IMR-90 (cell line): ENCODE data around the gene CCDC40. TPM values are rescaled to one million over a fixed set of nuclear protein-coding genes. Genes with fewer than 3 reads are reported as not detected.

ENCODE experiments used
- ATAC-seq: fragments of 200-7000 bp; cut with Tn5 transposase; 2 replicates; pipeline ENCODE4 v1.9.1; 2020; ENCODE audit warnings: low read depth, mild to moderate bottlenecking, moderate library complexity
- Bru-seq: library from RNA; stranded (reverse); fragments of 400-500 nt; gene quantifications from one replicate; lab custom pipeline; 2021; lab: Mats Ljungman, UMichigan
- BruChase-seq, 2 experiments: library from RNA; stranded (reverse); fragments of 400-500 nt; gene quantifications; one replicate each; lab custom pipeline; 2021; lab: Mats Ljungman, UMichigan
- BruUV-seq: library from RNA; stranded (reverse); fragments of 400-500 nt; replicated peaks from 2 replicates; lab custom pipeline; 2021; lab: Mats Ljungman, UMichigan
- CTCF ChIA-PET: fragments of 300-600 bp; formaldehyde crosslinking; extraction: SDS; loops from one replicate; lab custom pipeline; 2021; ENCODE audit warnings: antibody characterized with exemption; lab: Yijun Ruan, JAX
- POLR2A ChIA-PET: fragments of 300-600 bp; sonication (Branson Sonifier 250); formaldehyde crosslinking; loops from one replicate; lab custom pipeline; 2022; ENCODE audit warnings: antibody characterized with exemption; ENCODE audit not compliant: unreplicated experiment; lab: Charles Lee
- DNase-seq: peaks from one replicate; pipeline ENCODE4 v3.0.0; 2013
- H2AFZ ChIP-seq: replicated peaks from 2 replicates; pipeline ENCODE3; 2013; ENCODE audit warnings: low read length, mild to moderate bottlenecking; ENCODE audit not compliant: poor library complexity
- H2AK5ac ChIP-seq: 2 replicates; pipeline ENCODE4 v1.6.1; 2013; ENCODE audit warnings: low read depth, low read length, inconsistent platforms
- H2AK9ac ChIP-seq: replicated peaks from 2 replicates; pipeline ENCODE3; 2013; ENCODE audit warnings: mild to moderate bottlenecking, low read depth, low read length, moderate library complexity; ENCODE audit not compliant: poor library complexity
- H2BK120ac ChIP-seq: 2 replicates; pipeline ENCODE4 v1.6.1; 2013; ENCODE audit warnings: low read depth, low read length, inconsistent platforms
- H2BK15ac ChIP-seq: 3 replicates; pipeline ENCODE4 v1.6.1; 2013; ENCODE audit warnings: low read depth, low read length, inconsistent platforms
- H2BK20ac ChIP-seq: 2 replicates; pipeline ENCODE4 v1.6.1; 2013; ENCODE audit warnings: low read depth, mild to moderate bottlenecking, inconsistent platforms, low read length, moderate library complexity
- H2BK5ac ChIP-seq: 2 replicates; pipeline ENCODE4 v1.6.1; 2013; ENCODE audit warnings: mild to moderate bottlenecking, low read depth, low read length, inconsistent platforms; ENCODE audit not compliant: poor library complexity, severe bottlenecking
- H3K14ac ChIP-seq: replicated peaks from 2 replicates; pipeline ENCODE4 v1.6.1; 2013; ENCODE audit warnings: low read depth, low read length, inconsistent platforms
- H3K18ac ChIP-seq: 2 replicates; pipeline ENCODE4 v1.6.1; 2013; ENCODE audit warnings: low read depth, low read length, control low read depth
- H3K23ac ChIP-seq: 2 replicates; pipeline ENCODE4 v1.6.1; 2013; ENCODE audit warnings: low read depth, low read length, inconsistent platforms
- H3K27ac ChIP-seq: 2 replicates; pipeline ENCODE4 v1.5.1; 2013; ENCODE audit warnings: mild to moderate bottlenecking, control low read depth, low read length; ENCODE audit not compliant: insufficient read depth
- H3K27me3 ChIP-seq: 2 replicates; pipeline ENCODE4 v1.6.1; 2013; ENCODE audit warnings: low read length; ENCODE audit not compliant: control insufficient read depth, insufficient read depth
- H3K36me3 ChIP-seq: 2 replicates; pipeline ENCODE4 v1.6.1; 2013; ENCODE audit warnings: low read length, mixed read lengths; ENCODE audit not compliant: control insufficient read depth, insufficient read depth
- H3K4ac ChIP-seq: 2 replicates; pipeline ENCODE4 v1.6.1; 2013; ENCODE audit warnings: low read depth, low read length, inconsistent platforms
- H3K4me1 ChIP-seq: 2 replicates; pipeline ENCODE4 v1.6.1; 2013; ENCODE audit warnings: low read length, mixed read lengths; ENCODE audit not compliant: control insufficient read depth, insufficient read depth
- H3K4me2 ChIP-seq: 2 replicates; pipeline ENCODE4 v1.6.1; 2013; ENCODE audit warnings: low read depth, mild to moderate bottlenecking, control low read depth, low read length, moderate library complexity
- H3K4me3 ChIP-seq: 2 replicates; pipeline ENCODE4 v1.5.1; 2013; ENCODE audit warnings: low read depth, mild to moderate bottlenecking, control low read depth, low read length, moderate library complexity; ENCODE audit not compliant: insufficient read depth
- H3K56ac ChIP-seq: 2 replicates; pipeline ENCODE4 v1.6.1; 2013; ENCODE audit warnings: low read length, inconsistent platforms; ENCODE audit not compliant: insufficient read depth; ENCODE audit errors: extremely low read depth
- H3K79me1 ChIP-seq, 2 experiments: 2 replicates each; pipeline ENCODE4 v1.6.1; 2013; ENCODE audit warnings: low read length in 2 of 2, inconsistent platforms in 1 of 2, low read depth in 1 of 2
- H3K9ac ChIP-seq: 2 replicates; pipeline ENCODE4 v1.6.1; 2013; ENCODE audit warnings: low read depth, low read length, control low read depth
- H3K9me1 ChIP-seq: 2 replicates; pipeline ENCODE4 v1.6.1; 2013; ENCODE audit warnings: low read length, inconsistent platforms; ENCODE audit not compliant: insufficient read depth
- H3K9me3 ChIP-seq: 2 replicates; pipeline ENCODE4 v1.6.1; 2013; ENCODE audit warnings: low read length; ENCODE audit not compliant: control insufficient read depth, insufficient read depth
- H4K20me1 ChIP-seq: 2 replicates; pipeline ENCODE4 v1.6.1; 2013; ENCODE audit warnings: low read length, inconsistent platforms; ENCODE audit not compliant: insufficient read depth
- H4K5ac ChIP-seq: 2 replicates; pipeline ENCODE4 v1.6.1; 2013; ENCODE audit warnings: mild to moderate bottlenecking, low read depth, low read length, control low read depth
- H4K8ac ChIP-seq, 2 experiments: 2 replicates each; pipeline ENCODE4 v1.6.1; 2013; ENCODE audit warnings: low read depth in 2 of 2, low read length in 2 of 2, control low read depth in 1 of 2, inconsistent platforms in 1 of 2
- H4K91ac ChIP-seq: 2 replicates; pipeline ENCODE4 v1.6.1; 2013; ENCODE audit warnings: low read depth, low read length, inconsistent platforms; ENCODE audit not compliant: insufficient read depth
- BHLHE40 ChIP-seq: fragments of 150-350 bp; IDR thresholded peaks from 2 replicates; pipeline ENCODE4 v1.6.1; 2016; ENCODE audit warnings: mild to moderate bottlenecking, low read depth, low read length
- CTCF ChIP-seq: conservative IDR thresholded peaks from 2 replicates; pipeline ENCODE4 v1.5.1; 2012; ENCODE audit warnings: mild to moderate bottlenecking, low read depth, low read length, improper control_type of control experiment
- MAFK ChIP-seq: IDR thresholded peaks from 2 replicates; pipeline ENCODE4 v1.6.1; 2012; ENCODE audit warnings: low read depth, low read length, improper control_type of control experiment
- MAZ ChIP-seq: IDR thresholded peaks from 2 replicates; pipeline ENCODE4 v1.6.1; 2012; ENCODE audit warnings: low read depth, mild to moderate bottlenecking, low read length, improper control_type of control experiment, moderate library complexity, borderline replicate concordance
- MXI1 ChIP-seq: IDR thresholded peaks from 2 replicates; pipeline ENCODE4 v1.6.1; 2012; ENCODE audit warnings: low read depth, mild to moderate bottlenecking, low read length, moderate library complexity, borderline replicate concordance
- NFE2L2 ChIP-seq: fragments of 150-350 bp; IDR thresholded peaks from 2 replicates; pipeline ENCODE4 v1.6.1; 2016; ENCODE audit warnings: low read depth, mild to moderate bottlenecking, low read length
- POLR2A ChIP-seq: IDR thresholded peaks from 2 replicates; pipeline ENCODE4 v1.6.1; 2012; ENCODE audit warnings: mild to moderate bottlenecking, low read depth, low read length
- WGBS, 2 experiments: methylation state at CpG; one replicate each; pipeline versions ENCODE4 v1.1.5 to v1.1.7; 2013; ENCODE audit warnings: missing lambda C conversion rate in 2 of 2; ENCODE audit not compliant: insufficient read length in 1 of 2; ENCODE audit errors: extremely low coverage in 2 of 2; 5-methylcytosine and 5-hydroxymethylcytosine counted together
- dilution Hi-C: fragments of 300-500 bp; cut with HindIII; formaldehyde crosslinking; loops from one replicate; pipeline ENCODE4 v1.14.3; 2018; ENCODE audit warnings: low sequenced_read_pairs; ENCODE audit not compliant: unreplicated experiment
- in situ Hi-C: fragments of 300-500 bp; cut with MboI; formaldehyde crosslinking; loops from 3 replicates; pipeline ENCODE4 v1.14.3; 2019; ENCODE audit warnings: low sequenced_read_pairs, inconsistent platforms, mixed read lengths
- intact Hi-C: fragments of 100-400 bp; cut with micrococcal nuclease; formaldehyde crosslinking; loops from 2 replicates; pipeline ENCODE4 v1.10.0; 2022
- long read RNA-seq: library from polyadenylated mRNA; unstranded; transcript quantifications from one replicate; pipeline ENCODE4 v2.0.0, GENCODE V29; 2021; ENCODE audit not compliant: unreplicated experiment
- polyA plus RNA-seq, 3 experiments: library from polyadenylated mRNA; depleted of rRNA; stranded (reverse); fragments of >200 nt; gene quantifications; 2 replicates each; pipeline ENCODE4 v1.2.3, GENCODE V29; 2012; ENCODE audit warnings: low replicate concordance in 1 of 3
- total RNA-seq: library from RNA; depleted of rRNA; stranded (reverse); fragments of >200 nt; gene quantifications from 2 replicates; pipeline ENCODE4 v1.2.3, GENCODE V29; 2012; rRNA removed

CCDC40 gene
- total RNA-seq (0.90 and 1.9 TPM in 2 replicates), polyA plus RNA-seq (2012; rRNA removed) (3.8 and 4.7 TPM in 2 replicates), Bru-seq, nascent RNA (percentile 50 among the genes with signal in this experiment), BruChase-seq, experiment 1, labeled RNA remaining after a 6-hour chase (percentile 71 among the genes with signal in this experiment), BruChase-seq, experiment 2, labeled RNA remaining after a 2-hour chase (percentile 59 among the genes with signal in this experiment)
- 1.2 and 1.6 TPM in 2 replicates for polyA plus RNA-seq (2012; cell fraction: cytosol; rRNA removed)
- polyA plus RNA-seq (2012; cell fraction: nucleus; rRNA removed; ENCODE audit: low replicate concordance) = 17.9 and 21.8 TPM in 2 replicates
- long read RNA-seq, partial matches to known transcripts = 0 of 8 reads
- long read RNA-seq, other reads (novel, unspliced or antisense) = 8 of 8 reads

- ChIA-PET POLR2A (no interaction called here), CTCF (no interaction called here)
- peak within 1 kb of the TSS; percentile 38; the same call in 1 of the 2 replicates for H3K56ac ChIP-seq
- no peaks in the 10 kb centered on the region for H3K9me3 ChIP-seq
- dilution Hi-C loops = no loop called here
- peaks cover 33 to 46% of the 10 kb centered on the region in 2 experiments for H3K79me1 ChIP-seq
- peak within 1 kb of the TSS; percentile 61; the same call in 1 of the 2 replicates for H2AK5ac ChIP-seq
- H3K36me3 ChIP-seq = peaks cover 2% of the 10 kb centered on the region; the same call in 1 of the 2 replicates
- peak within 1 kb of the TSS; percentile 73 for H3K14ac ChIP-seq
- 0% methylated on average over 54 of the region's 89 CpGs; no CpG with 5 or more reads in 1 of the 2 experiments for WGBS, 2 experiments
- peak within 1 kb of the TSS; percentile 97 for H3K27ac ChIP-seq
- 0 out of 2 replicates have a peak within 1 kb of the TSS, but pooled peaks have one; percentile 53 for H3K23ac ChIP-seq
- H2BK15ac ChIP-seq = no peak within 1 kb of the TSS
- H2AFZ ChIP-seq = peak within 1 kb of the TSS; percentile 99
- no peaks in the 10 kb centered on the region for H3K27me3 ChIP-seq
- peak within 1 kb of the TSS; percentile 86; the same call in 1 of the 2 replicates for H3K18ac ChIP-seq
- H3K9me1 ChIP-seq = peaks cover 8% of the 10 kb centered on the region
- H4K5ac ChIP-seq = peak within 1 kb of the TSS; percentile 81
- peak within 1 kb of the TSS; percentile 79 for H3K4me3 ChIP-seq
- H2BK20ac ChIP-seq = no peak within 1 kb of the TSS
- peak within 1 kb of the TSS; percentile 74; the same call in 1 of the 2 replicates for H4K91ac ChIP-seq
- in situ Hi-C loops = no loop called here
- DNase-seq = peak; percentile 59
- H4K8ac ChIP-seq = peak within 1 kb of the TSS; percentile 22 to 88
- H2AK9ac ChIP-seq = peak within 1 kb of the TSS; percentile 92
- peak within 1 kb of the TSS; percentile 80 for H2BK5ac ChIP-seq
- peak; percentile 89 for ATAC-seq
- no peak within 1 kb of the TSS for H2BK120ac ChIP-seq
- peak within 1 kb of the TSS; percentile 88 for H3K4ac ChIP-seq
- intact Hi-C loops = no loop called here
- peak within 1 kb of the TSS; percentile 97 for H3K9ac ChIP-seq
- no peaks in the 10 kb centered on the region; the same call in 1 of the 2 replicates for H3K4me1 ChIP-seq
- peaks cover 35% of the 10 kb centered on the region for H4K20me1 ChIP-seq
- no TSS peak for BruUV-seq
- TF ChIP-seq CTCF (0 out of 2 replicates have a peak, but pooled peaks have one; percentile 3), MAZ (peak; percentile 93; the same call in 1 of the 2 replicates), MXI1 (peak; percentile 49; the same call in 1 of the 2 replicates), BHLHE40 (peak; percentile 48; the same call in 1 of the 2 replicates), NFE2L2 (no peak), POLR2A (peak; percentile 86), MAFK (no peak)
- H3K4me2 ChIP-seq = peak within 1 kb of the TSS; percentile 99
Measured at GRCh38 chr17:80035937-80036714, at the start of gene CCDC40. TSS of gene CCDC40 (plus strand) at chr17:80036642. CDS start at chr17:80036663, 21 bp downstream.
